Mesodermal cell (in vitro differentiated cells): ENCODE measurements around the gene KRT13.

Source experiments
- H3K27ac ChIP-seq: 2 replicates; pipeline ENCODE4 v1.7.0; 2013; ENCODE audit warnings: mild to moderate bottlenecking, low read depth, low read length, moderate library complexity; ENCODE audit not compliant: severe bottlenecking
- H3K36me3 ChIP-seq: 2 replicates; pipeline ENCODE4 v1.7.1; 2013; ENCODE audit warnings: mild to moderate bottlenecking, low read length, moderate library complexity; ENCODE audit not compliant: control insufficient read depth, insufficient read depth
- H3K4me1 ChIP-seq: one replicate; pipeline ENCODE4 v1.7.1; 2013; ENCODE audit warnings: mild to moderate bottlenecking, low read length; ENCODE audit not compliant: insufficient read depth, control insufficient read depth, poor library complexity, severe bottlenecking
- H3K4me3 ChIP-seq: 2 replicates; pipeline ENCODE4 v1.7.0; 2013; ENCODE audit warnings: low read length, control low read depth, mild to moderate bottlenecking; ENCODE audit not compliant: insufficient read depth, poor library complexity, severe bottlenecking; ENCODE audit errors: extremely low read depth
- H3K9me3 ChIP-seq: 2 replicates; pipeline ENCODE4 v1.7.1; 2013; ENCODE audit warnings: mild to moderate bottlenecking, low read length, moderate library complexity; ENCODE audit not compliant: control insufficient read depth
- WGBS, 2 experiments: methylation state at CpG; one replicate each; pipeline ENCODE4 v1.1.5; 2013; ENCODE audit warnings: missing lambda C conversion rate in 2 of 2; ENCODE audit not compliant: insufficient coverage in 2 of 2; 5-methylcytosine and 5-hydroxymethylcytosine counted together

The KRT13 gene

GRCh38 chr17:41492351-41492750, 13.1 kb downstream of the KRT13 start:
- 88% methylated on average over 5 of the region's 6 CpGs for WGBS, 2 experiments
- no peak overlapping the region for H3K4me3 ChIP-seq
- H3K36me3 ChIP-seq = no peaks in the 10 kb centered on the region
- H3K9me3 ChIP-seq = no peaks in the 10 kb centered on the region
- peaks cover 9% of the 10 kb centered on the region for H3K4me1 ChIP-seq
- no peak overlapping the region for H3K27ac ChIP-seq

GRCh38 chr17:41491476-41491875, 13.9 kb downstream of the KRT13 start:
- WGBS, 2 experiments = 86 to 100% methylated on average over 1 of the region's 2 CpGs
- H3K36me3 ChIP-seq = no peaks in the 10 kb centered on the region

GRCh38 chr17:41490000-41490990, 15.1 kb downstream of the KRT13 start:
- H3K36me3 ChIP-seq = no peaks in the 10 kb centered on the region
- WGBS, 2 experiments = 90 to 95% methylated on average over 5 to 6 of the region's 10 CpGs
- peaks cover 9% of the 10 kb centered on the region for H3K4me1 ChIP-seq
- H3K9me3 ChIP-seq = no peaks in the 10 kb centered on the region
- H3K27ac ChIP-seq = no peak overlapping the region
- H3K4me3 ChIP-seq = no peak overlapping the region

More at GRCh38 chr17:41491476-41491875, 13.9 kb downstream of the KRT13 start:
- Histone ChIP-seq H3K27ac (no peak overlapping the region), H3K4me3 (no peak overlapping the region), H3K9me3 (no peaks in the 10 kb centered on the region), H3K4me1 (peaks cover 9% of the 10 kb centered on the region)

- WGBS, 2 experiments = 88 to 97% methylated on average over 9 to 12 of the region's 12 CpGs
- H3K27ac ChIP-seq = no peak within 1 kb of the TSS
- no peaks in the 10 kb centered on the region for H3K9me3 ChIP-seq
- peaks cover 4% of the 10 kb centered on the region for H3K4me1 ChIP-seq
- no peak within 1 kb of the TSS for H3K4me3 ChIP-seq
- H3K36me3 ChIP-seq = no peaks in the 10 kb centered on the region
Observed at GRCh38 chr17:41489531-41489930, 15.9 kb downstream of the KRT13 start, which contains the start of gene KRT36. TSS of gene KRT36 (minus strand) at chr17:41489910. CDS start at chr17:41489864, 46 bp downstream.

- Histone ChIP-seq H3K4me1 (no peaks in the 10 kb centered on the region), H3K4me3 (no peak overlapping the region), H3K27ac (no peak overlapping the region), H3K36me3 (no peaks in the 10 kb centered on the region), H3K9me3 (no peaks in the 10 kb centered on the region)
- 65 to 66% methylated on average over 26 to 29 of the region's 29 CpGs for WGBS, 2 experiments
Observed at GRCh38 chr17:41486809-41487530, 18.4 kb downstream of the KRT13 start.

- WGBS, 2 experiments = 94 to 96% methylated on average over 13 of the region's 13 CpGs
- Histone ChIP-seq H3K4me3 (no peak overlapping the region), H3K27ac (no peak overlapping the region), H3K36me3 (no peaks in the 10 kb centered on the region), H3K4me1 (no peaks in the 10 kb centered on the region), H3K9me3 (no peaks in the 10 kb centered on the region)
Observed at GRCh38 chr17:41486316-41486715, 19.1 kb downstream of the KRT13 start.

GRCh38 chr17:41484920-41485904, 20.2 kb downstream of the KRT13 start:
- H3K4me1 ChIP-seq = no peaks in the 10 kb centered on the region
- no peaks in the 10 kb centered on the region for H3K9me3 ChIP-seq
- no peak overlapping the region for H3K27ac ChIP-seq
- WGBS, 2 experiments = 84 to 91% methylated on average over 8 of the region's 8 CpGs
- H3K4me3 ChIP-seq = no peak overlapping the region
- H3K36me3 ChIP-seq = no peaks in the 10 kb centered on the region

- H3K36me3 ChIP-seq = no peaks in the 10 kb centered on the region
- H3K27ac ChIP-seq = no peak overlapping the region
- no peaks in the 10 kb centered on the region for H3K9me3 ChIP-seq
- 84 to 100% methylated on average over 2 to 5 of the region's 7 CpGs for WGBS, 2 experiments
- no peaks in the 10 kb centered on the region for H3K4me1 ChIP-seq
- H3K4me3 ChIP-seq = no peak overlapping the region
Observed at GRCh38 chr17:41483991-41484826, 21.2 kb downstream of the KRT13 start.

- Histone ChIP-seq H3K4me1 (no peaks in the 10 kb centered on the region), H3K36me3 (no peaks in the 10 kb centered on the region), H3K4me3 (no peak overlapping the region), H3K27ac (no peak overlapping the region), H3K9me3 (no peaks in the 10 kb centered on the region)
- WGBS, 2 experiments = 87 to 100% methylated on average over 2 to 8 of the region's 9 CpGs
Observed at GRCh38 chr17:41483531-41483930, 21.9 kb downstream of the KRT13 start.
